GM12801 (cell line): Measurements from ENCODE around the gene LY6G6C.

ENCODE experiments used
- TF ChIP-seq, protein P1 (sequence below): IDR thresholded peaks from one replicate; pipeline ENCODE4 v1.5.1; 2011; ENCODE audit warnings: control low read depth; ENCODE audit not compliant: insufficient read length; ENCODE audit errors: extremely low read depth

LY6G6C gene

DNA sequence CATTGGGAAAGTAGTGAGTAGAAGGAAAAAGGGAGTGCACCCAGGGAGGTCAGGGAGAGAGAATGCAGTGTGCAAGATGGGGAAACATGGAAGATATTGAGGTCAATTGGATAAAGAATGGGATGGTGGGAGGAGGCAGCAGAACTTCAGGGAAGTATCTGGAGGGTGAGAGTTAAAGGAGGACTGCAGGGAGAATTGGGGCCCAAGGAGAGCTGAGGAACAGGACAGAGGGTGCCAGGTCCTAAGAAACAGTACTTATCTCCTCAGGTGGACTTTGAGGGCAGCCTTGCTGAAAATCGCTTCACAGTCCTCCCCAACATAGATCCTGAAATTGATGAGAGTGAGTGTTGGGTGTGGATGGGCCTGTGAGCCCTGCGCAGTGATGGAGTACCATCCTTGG, 36.7 kb upstream of the LY6G6C start:
- TF ChIP-seq, protein P1, sequence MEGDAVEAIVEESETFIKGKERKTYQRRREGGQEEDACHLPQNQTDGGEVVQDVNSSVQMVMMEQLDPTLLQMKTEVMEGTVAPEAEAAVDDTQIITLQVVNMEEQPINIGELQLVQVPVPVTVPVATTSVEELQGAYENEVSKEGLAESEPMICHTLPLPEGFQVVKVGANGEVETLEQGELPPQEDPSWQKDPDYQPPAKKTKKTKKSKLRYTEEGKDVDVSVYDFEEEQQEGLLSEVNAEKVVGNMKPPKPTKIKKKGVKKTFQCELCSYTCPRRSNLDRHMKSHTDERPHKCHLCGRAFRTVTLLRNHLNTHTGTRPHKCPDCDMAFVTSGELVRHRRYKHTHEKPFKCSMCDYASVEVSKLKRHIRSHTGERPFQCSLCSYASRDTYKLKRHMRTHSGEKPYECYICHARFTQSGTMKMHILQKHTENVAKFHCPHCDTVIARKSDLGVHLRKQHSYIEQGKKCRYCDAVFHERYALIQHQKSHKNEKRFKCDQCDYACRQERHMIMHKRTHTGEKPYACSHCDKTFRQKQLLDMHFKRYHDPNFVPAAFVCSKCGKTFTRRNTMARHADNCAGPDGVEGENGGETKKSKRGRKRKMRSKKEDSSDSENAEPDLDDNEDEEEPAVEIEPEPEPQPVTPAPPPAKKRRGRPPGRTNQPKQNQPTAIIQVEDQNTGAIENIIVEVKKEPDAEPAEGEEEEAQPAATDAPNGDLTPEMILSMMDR: no peak

- TF ChIP-seq, protein P1: no peak
These were observed 31.3 kb upstream of the LY6G6C start for GRCh38 chr6:31752739-31753319.

- TF ChIP-seq, protein P1: no peak
These were observed 29.0 kb upstream of the LY6G6C start for GRCh38 chr6:31750411-31751022.

- TF ChIP-seq, protein P1: no peak
These were observed 27.9 kb upstream of the LY6G6C start for GRCh38 chr6:31749301-31750036.

DNA sequence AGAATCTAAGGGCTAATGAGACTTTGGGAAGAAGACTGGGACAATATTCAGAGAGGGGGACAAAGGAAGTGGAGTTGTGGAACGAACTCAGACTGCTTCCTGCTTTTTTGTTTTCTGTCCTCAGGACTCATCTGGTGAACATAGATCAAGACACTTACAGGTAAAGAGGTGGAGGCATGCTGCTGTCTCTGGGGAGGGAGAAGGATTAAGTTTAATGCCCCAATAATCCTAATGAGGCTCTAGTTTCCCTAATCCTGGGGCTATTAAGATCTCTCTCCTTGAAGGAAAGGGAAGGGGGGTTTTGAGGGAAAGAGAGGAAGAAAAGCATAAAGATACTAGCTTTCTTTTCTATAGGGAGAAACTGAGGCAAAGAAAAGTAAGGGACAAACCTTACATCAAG, 22.9 kb upstream of the LY6G6C start:
- TF ChIP-seq, protein P1: no peak

- TF ChIP-seq, protein P1: no peak
These were observed 21.3 kb upstream of the LY6G6C start for GRCh38 chr6:31742894-31743293.

DNA sequence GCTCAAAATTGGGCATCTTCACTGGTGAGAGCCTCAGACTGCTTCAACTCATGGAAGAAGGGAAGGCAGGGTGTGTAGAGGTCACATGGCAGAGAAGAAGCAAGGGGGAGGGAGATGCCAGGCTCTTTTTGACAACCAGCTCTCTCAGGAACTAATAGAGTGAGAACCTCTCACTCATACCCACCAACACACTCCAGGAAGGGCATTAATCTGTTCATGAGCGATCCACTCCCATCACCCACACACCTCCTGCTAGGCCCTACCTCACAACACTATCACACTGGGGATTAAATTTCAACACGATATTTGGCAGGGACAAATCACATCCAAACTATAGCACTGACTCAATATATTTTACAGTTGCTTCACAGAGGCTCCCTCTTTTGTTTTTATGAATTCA, 20.3 kb upstream of the LY6G6C start:
- TF ChIP-seq, protein P1: no peak
